ENCODE results near the gene CTBP1.
A peak's percentile ranks its signal among the peaks of the same experiment; 100 is the strongest.

CTBP1 gene

DNA sequence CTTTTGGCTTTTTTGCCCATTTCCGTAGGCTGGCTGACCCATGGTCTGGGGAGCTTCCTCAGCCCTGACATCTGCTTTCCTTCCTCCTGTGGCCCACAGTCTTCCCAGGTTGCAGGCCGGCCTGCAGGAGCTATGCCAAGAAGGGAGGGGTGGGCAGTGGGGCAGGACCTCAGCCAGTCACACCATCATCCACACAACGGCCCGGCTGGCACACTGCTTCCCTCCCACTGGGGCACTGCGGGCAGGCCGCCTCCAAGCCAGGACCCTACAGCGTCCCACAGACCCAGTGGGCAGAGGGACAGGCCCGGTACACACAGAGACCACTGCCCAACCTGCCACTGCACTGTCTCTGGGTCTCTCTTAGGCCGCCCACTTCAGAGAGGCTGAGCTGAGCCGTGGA lies 38.0 kb downstream of the CTBP1 start:
- DNase-seq (ENCODE audit: low read depth in 3 of 3) = no peak

DNA sequence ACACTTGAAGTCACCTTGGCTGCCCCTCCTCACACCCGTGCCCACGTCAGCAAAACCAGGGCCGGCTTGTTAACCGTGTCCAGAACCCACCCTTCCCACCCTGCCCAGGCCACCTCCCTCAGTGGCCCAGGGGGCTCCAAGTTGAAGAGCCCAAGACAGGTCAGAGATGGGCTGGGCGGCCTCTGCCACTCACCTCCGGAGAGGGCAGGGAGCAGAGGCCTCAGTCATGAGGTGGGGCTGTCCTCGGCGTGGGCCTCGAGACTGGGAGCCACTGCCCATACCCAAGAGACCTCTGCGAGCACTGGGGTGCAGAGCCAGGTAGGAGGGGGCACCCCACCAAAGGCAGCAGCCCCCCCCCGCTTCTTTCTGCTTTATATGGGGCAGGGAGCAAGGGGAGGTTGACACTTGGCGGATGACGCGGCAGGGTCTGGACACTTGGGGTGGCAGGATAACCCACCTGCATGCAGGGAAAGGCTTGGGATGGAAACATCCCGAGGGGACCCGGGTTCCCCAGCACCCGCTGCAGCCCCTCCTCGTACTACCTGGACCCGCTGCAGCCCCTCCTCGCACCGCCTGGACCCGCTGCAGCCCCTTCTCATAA lies 38.6 kb downstream of the CTBP1 start:
- no peak for DNase-seq (ENCODE audit: low read depth in 3 of 3)

DNA sequence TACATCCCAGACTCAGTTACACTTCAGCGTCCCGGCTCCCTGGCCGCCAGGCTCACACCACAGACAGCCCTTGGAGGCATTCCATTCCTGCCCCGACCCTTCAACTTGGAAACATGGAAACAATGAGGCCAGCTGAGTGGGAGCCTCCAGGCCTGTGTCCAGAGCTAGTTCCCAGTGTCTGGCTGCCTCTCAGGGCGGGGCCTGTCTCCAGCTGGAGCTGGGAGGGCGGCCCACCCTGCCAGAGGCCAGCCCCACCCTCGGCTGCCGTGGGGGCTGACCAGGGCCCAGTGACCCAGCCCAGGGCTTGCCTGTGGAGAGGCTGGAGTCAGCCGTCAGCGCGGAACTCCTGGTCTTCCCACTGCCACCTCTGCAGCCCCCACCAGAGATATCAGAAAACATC lies 39.1 kb downstream of the CTBP1 start:
- DNase-seq (ENCODE audit: low read depth in 3 of 3) = no peak

DNA sequence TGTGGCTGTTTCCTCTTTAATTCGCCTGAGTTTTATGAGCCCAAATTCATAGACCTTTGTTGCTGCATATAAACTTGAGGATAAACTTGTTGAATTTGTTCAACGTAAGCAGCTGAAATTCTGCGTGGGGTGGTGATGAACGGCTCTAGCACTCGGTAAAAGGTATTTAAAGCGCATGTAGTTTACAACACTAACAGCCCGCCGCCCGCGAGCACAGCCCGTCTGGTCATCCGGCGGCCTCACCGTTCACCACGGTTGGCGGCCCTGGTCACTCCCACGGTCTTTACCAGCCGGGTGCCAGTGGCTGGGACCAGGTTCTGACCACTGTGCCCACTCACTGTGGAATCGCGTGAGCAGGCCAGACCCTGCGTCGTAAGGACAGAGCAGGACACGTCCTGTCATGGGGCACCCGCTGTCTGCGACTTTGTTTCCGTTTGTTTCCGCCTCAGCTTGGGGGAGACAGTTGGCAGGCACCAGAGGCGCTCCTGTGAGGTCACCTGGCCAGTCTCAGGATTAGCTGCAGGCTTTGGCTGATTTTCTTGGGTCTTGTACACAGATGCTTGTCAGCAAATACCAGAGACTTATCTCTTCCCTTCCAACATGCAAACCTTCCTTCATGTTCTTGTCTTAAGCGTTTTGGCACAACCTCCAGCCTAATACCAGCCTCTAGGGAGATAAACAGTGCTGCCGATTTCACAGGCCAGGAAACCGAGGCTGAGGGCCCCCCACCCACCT lies 39.8 kb downstream of the CTBP1 start:
- DNase-seq (ENCODE audit: low read depth in 3 of 3) = no peak

DNA sequence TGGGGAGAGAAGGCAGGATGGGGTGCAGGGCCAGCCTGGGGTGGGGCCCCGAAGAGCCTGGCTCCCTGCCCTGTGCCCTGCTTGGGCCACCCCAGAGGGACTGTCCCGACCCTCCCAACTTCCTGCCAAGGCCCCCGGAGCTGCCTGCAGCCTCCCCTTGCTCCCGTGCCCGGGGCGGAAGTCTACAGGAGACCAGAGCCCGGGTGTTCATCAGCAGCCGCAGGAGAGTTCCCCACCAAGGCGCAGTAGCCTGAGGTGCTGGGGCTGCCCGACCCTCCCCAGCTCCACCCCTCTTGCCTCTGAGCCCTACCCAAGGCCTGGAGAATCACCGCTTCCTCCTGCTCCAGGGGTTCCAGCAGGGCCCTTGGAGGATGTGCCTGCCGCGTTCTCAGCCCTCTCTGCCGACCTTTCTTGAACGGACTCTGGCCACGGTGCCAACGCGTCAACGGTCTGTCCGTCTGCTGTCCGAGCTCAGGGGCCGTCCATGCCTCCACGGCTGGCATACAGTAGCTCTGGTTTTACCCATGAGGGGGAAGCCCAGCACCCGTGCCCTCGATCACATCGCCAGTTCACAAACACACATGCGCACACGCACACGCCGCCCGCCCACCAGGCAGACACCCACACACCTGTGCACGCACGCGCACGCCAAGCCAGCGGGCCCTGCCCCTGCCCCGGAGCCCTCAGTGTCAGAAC lies 40.5 kb downstream of the CTBP1 start:
- no peak for DNase-seq (ENCODE audit: low read depth in 3 of 3)

DNA sequence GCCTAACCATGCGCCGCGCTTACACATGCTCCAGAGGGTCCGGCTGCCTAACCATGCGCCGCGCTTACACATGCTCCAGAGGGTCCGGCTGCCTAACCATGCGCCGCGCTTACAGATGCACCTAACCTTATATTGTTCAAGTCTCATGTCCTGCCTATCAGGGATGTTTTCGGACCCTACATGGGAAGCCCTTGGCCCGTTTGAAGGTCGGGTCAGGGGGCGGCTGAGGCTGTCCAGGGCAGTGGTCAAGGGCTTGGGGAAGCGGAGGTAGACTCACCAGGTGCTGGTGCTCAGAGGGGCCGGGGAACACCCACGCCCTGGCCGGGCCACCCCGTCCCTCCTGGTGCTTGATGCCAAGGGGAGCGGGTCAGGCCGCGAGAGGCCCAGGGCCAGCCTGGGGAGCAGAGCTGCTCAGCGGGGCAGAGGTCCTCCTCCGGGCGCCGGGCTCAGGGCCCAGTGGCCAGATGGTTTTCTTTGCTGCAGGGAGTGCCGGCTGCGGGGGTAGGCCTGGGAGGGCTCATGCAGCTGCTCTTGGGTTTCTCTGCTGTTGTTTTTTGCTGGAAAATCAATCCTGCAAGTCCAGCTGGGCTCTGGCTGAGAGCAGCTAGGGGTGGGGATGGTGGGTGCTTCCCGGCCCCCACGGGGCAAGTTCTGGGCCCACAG lies 41.2 kb downstream of the CTBP1 start:
- no peak for DNase-seq (ENCODE audit: low read depth in 3 of 3)

DNA sequence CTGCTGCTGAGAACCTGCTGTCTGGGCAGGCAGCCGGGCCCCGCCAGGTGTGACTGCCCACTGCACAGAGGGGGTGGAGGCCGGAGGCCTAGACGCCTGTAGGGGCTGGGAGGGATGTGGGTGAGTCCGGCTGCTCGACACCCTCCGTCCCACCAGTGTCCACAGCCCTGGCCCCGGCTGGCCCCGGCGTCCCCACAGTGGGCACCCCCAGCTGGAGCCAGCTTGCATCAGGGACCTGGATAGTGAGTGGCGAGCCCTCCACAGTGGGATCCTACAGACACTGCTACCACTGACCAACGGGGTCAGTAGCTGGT lies 41.8 kb downstream of the CTBP1 start:
- DNase-seq (ENCODE audit: low read depth in 3 of 3) = no peak

DNA sequence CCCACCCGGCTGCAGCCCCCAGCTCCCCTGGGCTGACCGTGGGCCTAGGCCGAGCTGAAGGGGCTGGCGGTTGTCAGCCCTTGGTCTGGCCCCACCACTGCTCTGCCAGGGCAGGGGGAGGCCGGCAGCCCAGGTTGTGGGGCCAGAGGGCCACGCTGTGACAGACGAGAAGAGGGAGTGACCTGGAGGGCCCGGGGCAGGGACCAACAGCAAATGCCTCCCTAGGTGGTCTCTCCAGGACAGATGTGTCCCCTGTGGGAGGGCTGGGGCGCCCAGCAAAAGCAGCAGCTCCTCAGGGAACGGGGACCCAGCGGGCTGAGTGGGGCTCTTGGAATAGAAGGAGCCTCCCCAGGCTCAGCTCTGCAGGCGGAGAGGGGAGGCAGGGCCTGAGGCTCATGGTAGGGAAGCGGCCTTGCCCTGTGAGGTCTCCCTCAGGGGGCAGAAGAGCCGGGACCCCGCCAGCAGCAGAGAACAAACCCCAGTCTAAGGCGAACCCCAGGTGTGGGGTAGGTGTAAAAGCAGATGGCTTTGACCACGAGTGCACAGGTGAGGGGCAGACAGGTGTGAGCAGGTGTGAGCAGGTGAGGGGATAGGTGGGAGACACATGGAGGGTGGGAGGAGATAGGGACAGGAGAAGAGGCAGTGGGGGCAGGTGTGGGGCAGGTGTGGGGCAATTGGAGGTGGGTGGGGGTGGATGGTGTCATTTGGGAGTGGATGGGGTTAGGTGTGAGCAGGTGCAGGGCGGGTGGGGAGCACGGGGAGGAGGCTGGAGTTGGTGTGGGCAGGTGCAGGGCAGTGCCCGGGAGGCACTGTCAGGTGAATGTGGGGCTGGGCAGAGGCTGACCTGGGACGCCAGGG lies 42.4 kb downstream of the CTBP1 start:
- DNase-seq (ENCODE audit: low read depth in 3 of 3) = no peak

DNA sequence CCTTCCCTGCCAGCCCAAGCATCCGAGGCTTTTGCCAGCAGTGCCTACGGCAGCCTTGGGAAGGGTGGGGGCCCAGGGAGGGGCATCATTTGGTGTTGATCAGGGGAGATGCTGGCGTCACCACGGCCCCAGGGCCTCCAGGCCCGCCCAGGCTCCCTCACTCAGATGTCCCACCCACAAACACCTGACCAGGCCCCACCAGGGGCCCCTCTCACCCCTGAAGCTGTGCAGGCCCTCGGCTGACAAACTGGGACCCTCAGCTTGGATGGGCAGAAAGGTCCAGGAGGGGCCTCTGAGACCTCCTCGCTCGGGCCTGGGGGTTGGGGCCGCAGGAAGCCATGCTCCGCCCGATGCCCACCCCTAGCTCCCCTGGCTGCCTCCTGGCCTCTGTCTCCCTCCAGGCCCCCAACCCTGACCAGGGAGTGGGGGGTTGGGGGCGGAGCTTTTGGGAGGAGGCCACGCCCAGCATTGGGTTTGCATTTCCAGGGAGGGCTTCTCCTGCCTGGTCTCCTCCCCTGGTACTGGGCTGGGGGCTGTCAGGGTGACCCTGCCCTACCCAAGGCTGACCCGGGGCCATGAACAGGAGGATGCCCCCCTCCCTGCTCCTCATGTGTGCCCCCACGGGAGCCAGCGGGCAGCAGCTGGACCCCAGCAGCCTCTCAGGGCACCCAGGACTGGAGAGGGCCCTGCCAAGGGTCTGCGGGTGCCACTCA lies 43.2 kb downstream of the CTBP1 start:
- no peak for DNase-seq (ENCODE audit: low read depth in 3 of 3)

DNA sequence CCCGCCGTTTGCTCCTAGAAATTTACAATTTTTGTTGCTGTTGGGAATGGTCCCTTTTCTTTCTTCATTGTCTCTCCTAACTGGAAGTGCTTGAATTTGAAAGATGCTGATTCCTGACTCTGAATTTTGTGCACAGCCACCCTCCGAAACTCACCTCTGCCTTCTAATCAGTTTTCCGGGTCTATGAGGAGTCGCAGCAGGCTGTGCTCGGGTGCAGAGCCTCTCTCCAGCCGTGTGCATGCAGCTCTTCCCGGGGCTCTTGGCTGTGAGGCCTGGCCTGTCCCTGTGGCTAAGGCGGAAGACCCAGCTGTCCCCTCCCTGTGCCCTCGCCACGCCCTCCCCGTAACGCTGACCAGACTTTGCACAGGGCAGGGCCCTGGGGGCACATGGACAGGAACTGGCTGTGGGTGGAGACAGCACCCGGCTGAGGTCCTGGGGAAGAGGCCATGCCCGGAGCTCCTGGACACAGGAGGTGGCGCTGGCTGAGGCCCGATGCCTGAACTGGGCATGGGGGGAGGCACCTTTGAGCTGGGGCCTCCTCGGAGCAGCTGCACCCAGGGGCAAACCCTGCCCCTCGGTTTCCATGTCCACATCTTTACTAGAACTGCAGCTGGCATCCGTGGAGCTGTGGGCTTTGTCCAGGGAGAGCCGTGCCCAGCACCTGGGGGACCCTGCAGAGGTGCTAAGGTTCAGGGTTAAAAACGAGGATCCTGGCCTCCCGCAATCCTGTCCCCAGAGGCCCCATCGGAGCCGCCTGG lies 43.9 kb downstream of the CTBP1 start:
- DNase-seq (ENCODE audit: low read depth in 3 of 3) = no peak

DNA sequence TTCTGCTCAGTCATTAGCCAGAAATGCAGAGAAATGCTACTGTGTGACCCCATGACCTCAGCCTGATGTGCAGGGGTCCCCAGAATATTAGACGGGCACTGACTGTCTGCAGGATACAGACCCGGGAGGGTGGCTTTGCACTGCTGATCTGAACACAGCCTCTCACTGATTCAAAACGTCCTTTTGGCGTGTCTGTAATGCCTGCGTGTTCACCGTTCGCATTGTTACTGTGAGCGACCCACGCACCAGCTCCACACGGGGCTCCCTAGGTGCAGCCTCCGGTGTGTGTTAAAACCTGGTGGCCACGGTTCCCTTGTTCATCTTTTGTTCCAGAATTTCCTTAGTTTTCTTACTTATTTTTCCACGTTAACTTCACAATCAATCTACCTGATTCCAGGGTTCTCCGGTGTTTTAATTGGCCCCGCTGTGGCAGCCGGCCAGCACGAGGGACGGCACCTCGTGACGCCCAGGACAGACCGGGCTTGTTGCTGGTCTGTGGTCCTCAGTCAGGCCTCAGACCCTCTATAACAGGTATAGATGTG lies 44.6 kb downstream of the CTBP1 start:
- DNase-seq (ENCODE audit: low read depth in 3 of 3) = no peak

DNA sequence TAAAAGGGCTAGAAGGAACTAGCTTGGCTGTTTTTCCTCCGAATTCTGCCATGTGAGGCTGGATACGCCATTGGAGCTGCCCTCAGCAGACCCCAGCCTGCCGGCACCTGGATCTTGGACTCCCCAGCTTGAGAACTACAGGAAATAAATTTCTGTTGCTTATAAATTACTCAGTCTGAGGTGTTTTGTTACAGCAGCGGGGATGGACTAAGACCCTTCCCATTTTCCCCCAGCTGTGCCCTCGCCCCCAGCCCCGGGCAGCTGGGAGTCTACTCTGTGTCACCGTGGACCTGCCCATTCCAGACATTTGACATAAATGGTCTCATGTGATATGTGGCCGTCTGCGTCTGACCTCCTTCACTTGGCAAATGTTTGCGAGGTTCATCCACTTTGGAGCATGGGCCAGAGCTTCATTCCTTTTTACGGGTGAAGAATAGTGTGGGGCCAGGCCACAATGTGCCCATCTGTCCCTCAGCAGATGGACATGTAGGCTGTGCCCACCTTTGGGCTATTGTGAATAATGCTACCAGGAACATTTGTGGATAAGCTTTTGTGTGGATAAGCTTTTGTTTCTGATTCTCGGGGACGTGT lies 45.8 kb downstream of the CTBP1 start:
- no peak for DNase-seq (ENCODE audit: low read depth in 3 of 3)

DNA sequence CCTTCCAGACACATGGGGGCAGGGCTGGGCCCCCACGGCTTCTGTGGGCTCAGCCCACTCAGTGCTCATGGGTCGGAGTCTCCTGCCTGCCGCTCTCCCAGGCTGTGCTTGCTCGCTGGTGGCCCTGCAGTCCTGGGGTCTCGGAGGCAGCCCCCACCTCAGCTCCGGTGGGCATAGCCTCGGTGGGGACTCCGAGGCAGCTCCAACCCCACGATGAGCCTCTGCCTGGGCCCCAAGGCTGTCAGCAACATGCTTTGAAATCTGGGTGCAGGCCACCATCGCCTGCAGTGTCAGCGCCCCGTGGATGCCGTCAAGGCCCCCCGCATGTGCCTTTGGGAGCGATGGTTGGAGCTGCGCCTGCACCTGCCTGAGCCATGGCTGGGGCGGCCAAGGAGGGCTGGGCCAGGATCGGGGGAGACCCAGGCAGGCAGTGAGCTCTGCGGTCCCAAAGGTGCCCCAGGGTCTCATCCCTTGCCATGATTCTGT lies 46.4 kb downstream of the CTBP1 start:
- no peak for DNase-seq (ENCODE audit: low read depth in 3 of 3)

DNA sequence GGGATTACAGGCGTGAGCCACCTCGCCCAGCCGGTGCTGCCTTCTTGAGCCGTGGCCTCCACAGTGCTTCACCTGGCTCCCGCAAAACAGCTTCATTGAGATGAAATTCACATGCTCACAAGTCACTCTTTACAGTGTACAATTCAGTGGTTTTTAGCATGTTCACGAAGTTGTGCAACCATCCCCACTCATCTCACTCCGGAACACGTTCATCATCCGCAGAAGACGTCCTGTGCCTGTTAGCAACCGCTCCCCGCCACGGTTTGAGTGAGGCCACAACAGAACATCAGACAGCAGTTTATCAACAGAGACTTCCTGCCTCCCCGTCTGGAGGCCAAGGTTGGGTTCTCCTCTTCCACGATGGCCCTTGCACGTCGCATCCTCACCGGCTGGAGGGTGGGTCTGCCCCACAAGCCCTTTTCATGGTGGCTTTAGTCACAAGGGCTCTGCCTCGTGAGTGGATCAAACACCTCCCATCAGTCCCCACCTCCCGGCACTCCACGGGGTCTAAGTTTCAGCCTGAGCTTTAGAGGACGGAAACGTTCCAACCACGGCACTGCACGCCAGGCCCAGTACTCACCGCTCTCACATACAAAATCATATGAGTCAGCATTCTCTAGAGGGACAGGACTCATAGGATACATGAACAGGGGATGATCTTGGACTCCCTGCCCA lies 46.9 kb downstream of the CTBP1 start:
- peak; percentile 16 to 71 (median 62) for DNase-seq (ENCODE audit: low read depth in 3 of 3)

DNA sequence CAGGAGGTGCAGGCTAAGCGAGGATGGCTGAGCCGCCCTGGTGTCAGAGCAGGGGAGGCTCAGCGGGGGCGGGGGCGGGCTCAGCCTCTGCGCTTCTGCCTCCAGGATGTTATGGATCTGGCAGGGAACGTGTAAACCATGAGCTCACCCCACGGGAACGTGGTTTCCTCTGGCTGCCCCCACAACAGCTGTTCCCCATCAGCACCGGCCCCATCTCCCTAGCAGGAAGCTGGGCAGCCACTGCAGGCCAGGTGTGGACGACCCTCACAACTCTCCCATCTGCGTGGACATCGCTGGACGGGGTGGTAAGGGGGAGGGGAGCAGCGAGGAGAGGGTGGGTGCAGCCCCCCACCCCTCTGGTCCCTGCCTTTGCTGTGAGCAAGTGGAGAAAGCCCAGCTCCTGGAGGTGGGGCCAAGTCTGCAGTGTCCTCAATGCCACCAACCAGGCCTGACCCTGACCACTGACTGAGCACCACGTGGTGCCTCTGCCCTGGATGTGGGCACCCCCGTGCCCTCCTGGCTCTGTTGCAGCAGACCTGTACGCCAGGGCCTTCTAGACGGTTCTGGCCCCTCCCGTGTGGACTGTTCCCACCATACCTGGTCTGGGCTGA lies 48.4 kb downstream of the CTBP1 start:
- DNase-seq (ENCODE audit: low read depth in 3 of 3) = no peak

DNA sequence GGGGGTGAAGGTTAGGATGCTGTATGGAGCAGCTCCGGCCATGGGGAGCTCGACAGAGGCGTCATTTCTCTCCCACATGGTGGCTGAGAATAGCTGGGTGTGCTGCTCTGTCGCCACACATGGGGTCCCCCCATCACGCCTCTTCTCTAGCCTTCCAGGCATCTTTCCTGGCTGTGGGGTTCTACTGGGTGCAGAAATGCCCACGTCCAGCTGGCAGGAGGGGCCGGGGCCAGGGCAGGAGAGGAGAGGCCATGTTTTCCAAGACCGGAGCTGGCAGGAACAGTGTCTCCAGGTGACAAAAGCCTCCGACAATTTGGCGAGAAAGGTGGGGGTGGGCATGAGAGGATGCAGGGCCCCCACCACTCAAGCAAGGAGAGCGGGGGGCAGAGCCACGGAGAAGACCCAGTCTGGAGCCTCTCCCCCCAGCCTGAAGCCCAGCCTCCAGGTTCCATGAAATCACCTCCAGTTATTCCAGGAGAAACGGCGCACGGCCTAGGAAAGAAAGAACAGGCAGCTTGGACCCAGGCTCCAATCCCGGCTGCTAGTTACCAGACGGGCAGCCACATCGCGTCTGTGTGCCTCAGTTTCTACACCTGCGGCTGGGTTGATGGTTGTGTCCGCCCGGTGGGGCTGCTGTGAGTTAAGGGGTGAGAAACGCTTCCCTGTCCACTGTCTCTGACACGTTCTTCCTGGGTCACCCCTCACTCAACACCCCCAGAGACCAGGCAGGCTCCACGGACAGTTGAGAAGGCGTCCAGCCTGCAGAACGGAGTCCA lies 49.2 kb downstream of the CTBP1 start:
- no peak for DNase-seq (ENCODE audit: low read depth in 3 of 3)

DNA sequence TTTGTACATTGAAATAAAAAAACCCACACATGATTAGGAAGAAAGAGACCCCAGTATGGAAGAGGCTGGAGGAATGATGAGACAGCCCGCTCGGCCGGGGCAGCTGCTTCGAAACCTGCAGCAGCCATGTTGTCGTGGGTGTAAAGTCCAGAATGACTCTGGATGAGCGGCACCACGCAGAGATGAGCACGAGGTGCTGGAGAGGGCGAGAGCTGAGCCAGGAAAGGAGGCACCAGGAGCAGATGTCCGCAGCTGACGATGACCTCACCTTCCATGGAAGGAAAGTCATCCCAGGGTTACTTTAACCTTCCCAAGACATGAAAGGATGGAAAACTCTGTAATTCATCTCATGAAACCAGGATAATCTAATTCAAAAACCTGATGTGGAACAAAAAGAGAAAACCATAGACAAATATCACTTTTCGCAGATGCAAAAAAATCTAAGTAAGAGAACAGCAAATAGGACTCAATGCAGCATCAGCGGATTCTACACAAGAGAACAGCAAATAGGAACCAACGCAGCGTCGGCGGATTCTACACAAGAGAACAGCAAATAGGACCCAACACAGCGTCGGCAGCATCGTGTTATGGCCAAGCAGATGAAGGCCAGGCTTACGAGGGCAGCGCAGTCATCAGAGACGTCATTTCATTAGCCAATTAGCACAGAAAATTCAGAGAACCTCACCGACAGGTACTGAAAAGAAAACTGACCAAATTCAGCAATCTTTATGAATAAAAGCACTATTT lies 50.7 kb downstream of the CTBP1 start:
- no peak for DNase-seq (ENCODE audit: low read depth in 3 of 3)

Data from stimulated activated CD4-positive, alpha-beta T cell treated with anti-CD3 and anti-CD28 coated beads, TNF-alpha, amount 100 ng/mL, for 24 hours (primary cell).